Keratinocyte (primary cell): ENCODE results near the gene SERPINB10. TPM values are rescaled to one million over a fixed set of nuclear protein-coding genes. Genes with fewer than 3 reads are reported as not detected.

ENCODE experiments used
- DNase-seq: peaks from one replicate; pipeline ENCODE4 v3.0.0-alpha.2; 2011; ENCODE audit warnings: low read depth, missing footprints, low spot score
- FAIRE-seq: peaks from 2 replicates; lab custom pipeline; 2011; peaks lifted over from hg19 to GRCh38; lab: Jason Lieb, UNC
- H2AFZ ChIP-seq: 2 replicates; pipeline ENCODE4 v1.6.0; 2012; ENCODE audit warnings: low read length, control low read depth, inconsistent platforms; ENCODE audit not compliant: control insufficient read depth
- H3K27ac ChIP-seq: 2 replicates; pipeline ENCODE4 v1.5.1; 2011; ENCODE audit warnings: low read length; ENCODE audit not compliant: control insufficient read depth, insufficient read depth
- H3K27me3 ChIP-seq: 3 replicates; pipeline ENCODE4 v1.6.0; 2011; ENCODE audit warnings: low read length; ENCODE audit not compliant: control insufficient read depth, insufficient read depth; ENCODE audit errors: extremely low read depth
- H3K36me3 ChIP-seq, 2 experiments: 2 replicates in 1 of 2; 3 replicates in 1 of 2; pipeline ENCODE4 v1.5.1; 2011; ENCODE audit warnings: low read length in 2 of 2, mild to moderate bottlenecking in 1 of 2; ENCODE audit not compliant: control insufficient read depth in 2 of 2, insufficient read depth in 2 of 2; ENCODE audit errors: extremely low read depth in 1 of 2
- H3K4me1 ChIP-seq: 3 replicates; pipeline ENCODE4 v1.5.1; 2011; ENCODE audit warnings: low read length; ENCODE audit not compliant: control insufficient read depth, insufficient read depth; ENCODE audit errors: extremely low read depth
- H3K4me2 ChIP-seq: 3 replicates; pipeline ENCODE4 v1.6.0; 2011; ENCODE audit warnings: low read depth, low read length; ENCODE audit not compliant: control insufficient read depth, insufficient read depth; ENCODE audit errors: extremely low read depth
- H3K4me3 ChIP-seq, 3 experiments: fragments of 200-600 bp in 1 of 3; sonication (generic) in 1 of 3; 2 replicates in 2 of 3; 3 replicates in 1 of 3; pipeline ENCODE4 v1.5.1; 2011 to 2016; ENCODE audit warnings: low read length in 3 of 3, mild to moderate bottlenecking in 3 of 3, control low read depth in 2 of 3, inconsistent platforms in 1 of 3, low read depth in 1 of 3, mixed read lengths in 1 of 3, mixed run types in 1 of 3, moderate library complexity in 1 of 3; ENCODE audit not compliant: control insufficient read depth in 2 of 3, insufficient read depth in 2 of 3; ENCODE audit errors: extremely low read depth in 1 of 3
- H3K79me2 ChIP-seq: 2 replicates; pipeline ENCODE4 v1.6.0; 2012; ENCODE audit warnings: low read length; ENCODE audit not compliant: control insufficient read depth, insufficient read depth
- H3K9ac ChIP-seq: 3 replicates; pipeline ENCODE4 v1.6.0; 2011; ENCODE audit warnings: low read length; ENCODE audit not compliant: control insufficient read depth, insufficient read depth; ENCODE audit errors: extremely low read depth
- H3K9me1 ChIP-seq: 3 replicates; pipeline ENCODE4 v1.6.0; 2011; ENCODE audit warnings: low read length; ENCODE audit not compliant: control insufficient read depth, insufficient read depth; ENCODE audit errors: extremely low read depth
- H3K9me3 ChIP-seq: 2 replicates; pipeline ENCODE4 v1.5.1; 2012; ENCODE audit warnings: low read depth, low read length; ENCODE audit not compliant: control insufficient read depth
- H4K20me1 ChIP-seq: 3 replicates; pipeline ENCODE4 v1.6.0; 2011; ENCODE audit warnings: low read length; ENCODE audit not compliant: control insufficient read depth, insufficient read depth; ENCODE audit errors: extremely low read depth
- EZH2 ChIP-seq: IDR thresholded peaks from one replicate; pipeline ENCODE4 v1.6.1; 2012; ENCODE audit warnings: inconsistent platforms, mild to moderate bottlenecking, low read length, moderate library complexity
- dilution Hi-C: fragments of 300-500 bp; cut with MboI; formaldehyde crosslinking; loops from one replicate; pipeline ENCODE4 v1.7.0; 2020; ENCODE audit warnings: low sequenced_read_pairs; ENCODE audit not compliant: extremely low pct_ligation_motif_present
- polyA plus RNA-seq, 5 experiments: library from polyadenylated mRNA; depleted of rRNA in 3 of 5; stranded (reverse) in 3 of 5; stranded (forward) in 1 of 5; unstranded in 1 of 5; fragments of >200 nt; gene quantifications; 1 replicate in 1 of 5; 2 replicates in 3 of 5; 3 replicates in 1 of 5; pipeline versions ENCODE4 v1.2.1 to v1.2.3, GENCODE V29; 2011 to 2012; ENCODE audit warnings: missing spikeins in 2 of 5, low read depth in 1 of 5, low replicate concordance in 1 of 5
- TF ChIP-seq, protein P1 (sequence below), 3 experiments: IDR thresholded peaks in 1 of 3; conservative IDR thresholded peaks in 1 of 3; optimal IDR thresholded peaks in 1 of 3; 2 replicates in 2 of 3; 3 replicates in 1 of 3; pipeline versions ENCODE3 to v1.5.1; 2011; ENCODE audit warnings: low read length in 3 of 3, mild to moderate bottlenecking in 3 of 3, moderate library complexity in 2 of 3, control low read depth in 1 of 3, inconsistent platforms in 1 of 3; ENCODE audit not compliant: insufficient read depth in 2 of 3; ENCODE audit errors: extremely low read depth in 1 of 3

The SERPINB10 gene
- polyA plus RNA-seq, 1 donor (not counting 4 experiments of a cell fraction or from before 2014, with no cell fraction given) = 10.1 TPM

DNA sequence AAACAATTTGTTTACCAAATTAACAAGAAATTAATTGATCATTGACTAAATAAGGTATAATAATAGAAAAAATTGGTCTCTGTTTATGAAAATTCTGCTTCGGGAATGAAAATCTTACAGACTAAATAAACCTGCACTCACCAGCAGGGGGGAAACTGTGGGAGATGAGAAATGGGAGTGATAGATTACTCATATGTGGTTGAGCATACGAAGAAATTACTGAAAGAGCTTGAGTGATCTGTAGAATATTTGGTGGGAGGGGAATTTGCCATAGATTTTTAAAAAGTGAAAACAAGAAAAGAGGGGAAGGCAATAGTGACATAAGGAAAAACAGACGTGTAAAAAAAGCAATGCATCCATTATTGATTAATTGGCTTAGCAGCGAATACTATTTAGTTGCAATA lies 43.5 kb downstream of the SERPINB10 start:
- Histone ChIP-seq H3K9me1 (no peaks in the 10 kb centered on the region), H3K4me2 (no peak overlapping the region), H3K4me3 (no peak overlapping the region), H3K9me3 (no peaks in the 10 kb centered on the region), H4K20me1 (no peaks in the 10 kb centered on the region), H3K27ac (no peak overlapping the region), H3K79me2 (no peaks in the 10 kb centered on the region), H2AFZ (no peak overlapping the region), H3K4me1 (peaks cover 11% of the 10 kb centered on the region), H3K9ac (no peak overlapping the region), H3K27me3 (no peaks in the 10 kb centered on the region), H3K36me3 (no peaks in the 10 kb centered on the region)
- no peak for TF ChIP-seq EZH2
- TF ChIP-seq, protein P1, sequence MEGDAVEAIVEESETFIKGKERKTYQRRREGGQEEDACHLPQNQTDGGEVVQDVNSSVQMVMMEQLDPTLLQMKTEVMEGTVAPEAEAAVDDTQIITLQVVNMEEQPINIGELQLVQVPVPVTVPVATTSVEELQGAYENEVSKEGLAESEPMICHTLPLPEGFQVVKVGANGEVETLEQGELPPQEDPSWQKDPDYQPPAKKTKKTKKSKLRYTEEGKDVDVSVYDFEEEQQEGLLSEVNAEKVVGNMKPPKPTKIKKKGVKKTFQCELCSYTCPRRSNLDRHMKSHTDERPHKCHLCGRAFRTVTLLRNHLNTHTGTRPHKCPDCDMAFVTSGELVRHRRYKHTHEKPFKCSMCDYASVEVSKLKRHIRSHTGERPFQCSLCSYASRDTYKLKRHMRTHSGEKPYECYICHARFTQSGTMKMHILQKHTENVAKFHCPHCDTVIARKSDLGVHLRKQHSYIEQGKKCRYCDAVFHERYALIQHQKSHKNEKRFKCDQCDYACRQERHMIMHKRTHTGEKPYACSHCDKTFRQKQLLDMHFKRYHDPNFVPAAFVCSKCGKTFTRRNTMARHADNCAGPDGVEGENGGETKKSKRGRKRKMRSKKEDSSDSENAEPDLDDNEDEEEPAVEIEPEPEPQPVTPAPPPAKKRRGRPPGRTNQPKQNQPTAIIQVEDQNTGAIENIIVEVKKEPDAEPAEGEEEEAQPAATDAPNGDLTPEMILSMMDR (optimal IDR thresholded peaks at IDR 0.05 in 1 of 3, IDR thresholded peaks at IDR 0.05 in 1 of 3, conservative IDR thresholded peaks at IDR 0.05 in 1 of 3; ENCODE audit: extremely low read depth in 1 of 3, insufficient read depth in 2 of 3, low read length in 3 of 3) = peak in 1 of 3 experiments; percentile 38
- dilution Hi-C loops = no loop called here
- no peak for FAIRE-seq
- DNase-seq = no peak

DNA sequence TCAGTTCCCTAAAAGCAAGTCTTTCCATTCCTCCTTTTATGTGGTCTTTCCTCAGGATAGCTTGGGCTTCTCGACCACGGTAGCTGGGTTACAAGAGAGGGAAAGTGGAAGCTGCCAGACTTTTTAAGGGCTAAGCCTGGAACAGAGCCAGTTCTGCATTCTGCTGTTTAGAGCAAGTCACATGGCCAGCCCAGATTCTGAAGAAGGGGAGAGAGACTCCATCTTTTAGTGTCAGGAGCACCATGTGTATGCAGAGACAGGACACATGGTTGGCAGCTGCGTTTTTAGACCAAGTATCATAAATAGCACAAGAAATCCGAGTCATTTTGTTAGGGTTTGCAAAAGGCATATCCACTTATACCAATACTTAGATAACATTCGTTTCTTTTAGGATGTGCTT lies 46.1 kb downstream of the SERPINB10 start:
- H3K4me1 ChIP-seq = peaks cover 6% of the 10 kb centered on the region
- H3K27me3 ChIP-seq = no peaks in the 10 kb centered on the region
- no peaks in the 10 kb centered on the region for H3K79me2 ChIP-seq
- H3K27ac ChIP-seq = no peak overlapping the region
- TF ChIP-seq, protein P1 (optimal IDR thresholded peaks at IDR 0.05 in 1 of 3, IDR thresholded peaks at IDR 0.05 in 1 of 3, conservative IDR thresholded peaks at IDR 0.05 in 1 of 3; ENCODE audit: extremely low read depth in 1 of 3, insufficient read depth in 2 of 3, low read length in 3 of 3) = no peak
- no peak for TF ChIP-seq EZH2
- no peak overlapping the region for H3K4me2 ChIP-seq
- no peak overlapping the region for H2AFZ ChIP-seq
- no peaks in the 10 kb centered on the region for H4K20me1 ChIP-seq
- no peak overlapping the region for H3K4me3 ChIP-seq
- dilution Hi-C loops = no loop called here
- H3K9ac ChIP-seq = no peak overlapping the region
- H3K9me3 ChIP-seq = no peaks in the 10 kb centered on the region
- H3K9me1 ChIP-seq = no peaks in the 10 kb centered on the region
- no peaks in the 10 kb centered on the region for H3K36me3 ChIP-seq
- FAIRE-seq (no peak), DNase-seq (no peak)
